Measurements from ENCODE around the gene CIB2. TPM values are rescaled to one million over a fixed set of nuclear protein-coding genes. Genes with fewer than 3 reads are reported as not detected.

The CIB2 gene
- total RNA-seq, 3 donors from 2014 or later = 8.1 to 13.7 (median 10.9) TPM

GRCh38 chr15:78139578-78139977, 8.3 kb upstream of the CIB2 start:
- DNase-seq = no peak
- no peaks in the 10 kb centered on the region for H3K9me3 ChIP-seq
- ATAC-seq = peak; percentile 3
- no peak for TF ChIP-seq CTCF (IDR thresholded peaks at IDR 0.05)
- H3K36me3 ChIP-seq (ENCODE audit: low read depth) = no peaks in the 10 kb centered on the region
- no peak overlapping the region for H3K4me3 ChIP-seq
- intact Hi-C loops (cut with DNase I, micrococcal nuclease) = no loop called here
- peaks cover 17% of the 10 kb centered on the region for H3K4me1 ChIP-seq (ENCODE audit: low read depth)

- peak; percentile 47 for ATAC-seq
- no peaks in the 10 kb centered on the region for H3K9me3 ChIP-seq
- TF ChIP-seq CTCF (IDR thresholded peaks at IDR 0.05) = no peak
- no peak overlapping the region for H3K4me3 ChIP-seq
- H3K4me1 ChIP-seq (ENCODE audit: low read depth) = peaks cover 13% of the 10 kb centered on the region
- H3K36me3 ChIP-seq (ENCODE audit: low read depth) = no peaks in the 10 kb centered on the region
- no peak for DNase-seq
- intact Hi-C loops (cut with DNase I, micrococcal nuclease) = loop anchor here in 1 of 2 donors (5.0 kb wide), 1 partner anchor 108 kb away; no protein-coding TSS in a partner anchor
These were observed 2.6 kb upstream of the CIB2 start for GRCh38 chr15:78133801-78134200.

GRCh38 chr15:78130466-78131294, 565 bp downstream of the CIB2 start:
- no peak for TF ChIP-seq CTCF (IDR thresholded peaks at IDR 0.05)
- peak; percentile 4 for ATAC-seq
- Histone ChIP-seq H3K4me1 (ENCODE audit: low read depth) (peaks cover 17% of the 10 kb centered on the region), H3K9me3 (no peaks in the 10 kb centered on the region), H3K4me3 (peak overlapping the region; percentile 34), H3K36me3 (ENCODE audit: low read depth) (no peaks in the 10 kb centered on the region)
- intact Hi-C loops (cut with DNase I, micrococcal nuclease) = loop anchor here in 1 of 2 donors (5.0 kb wide), 1 partner anchor 112 kb away; no protein-coding TSS in a partner anchor
- DNase-seq = peak in 2 of 3 donors; percentile 38 to 62

GRCh38 chr15:78129751-78130287, 1.4 kb downstream of the CIB2 start:
- no peak for ATAC-seq
- intact Hi-C loops (cut with DNase I, micrococcal nuclease) = loop anchor here in 1 of 2 donors (5.0 kb wide), 1 partner anchor 112 kb away; no protein-coding TSS in a partner anchor
- H3K4me1 ChIP-seq (ENCODE audit: low read depth) = peaks cover 17% of the 10 kb centered on the region
- no peak for TF ChIP-seq CTCF (IDR thresholded peaks at IDR 0.05)
- no peaks in the 10 kb centered on the region for H3K36me3 ChIP-seq (ENCODE audit: low read depth)
- no peak for DNase-seq
- H3K4me3 ChIP-seq = no peak overlapping the region
- H3K9me3 ChIP-seq = no peaks in the 10 kb centered on the region

- intact Hi-C loops (cut with DNase I, micrococcal nuclease) = no loop called here
- no peak for ATAC-seq
- TF ChIP-seq CTCF (IDR thresholded peaks at IDR 0.05) = no peak
- H3K36me3 ChIP-seq (ENCODE audit: low read depth) = no peaks in the 10 kb centered on the region
- H3K4me1 ChIP-seq (ENCODE audit: low read depth) = peaks cover 17% of the 10 kb centered on the region
- peak in 1 of 3 donors; percentile 35 for DNase-seq
- no peaks in the 10 kb centered on the region for H3K9me3 ChIP-seq
- H3K4me3 ChIP-seq = no peak overlapping the region
These were observed 2.0 kb downstream of the CIB2 start for GRCh38 chr15:78129077-78129750.
